WTC11 (cell line): Measurements from ENCODE around the gene NFATC2. TPM values are rescaled to one million over a fixed set of nuclear protein-coding genes. Genes with fewer than 3 reads are reported as not detected.

Source experiments
- ATAC-seq: fragments of 200-7000 bp; cut with Tn5 transposase; 2 replicates; pipeline ENCODE4 v1.10.0; 2021; ENCODE audit warnings: mild to moderate bottlenecking, moderate library complexity
- CTCF ChIA-PET: fragments of 300-600 bp; sonication (Branson Sonifier 250); formaldehyde crosslinking; loops from one replicate; lab custom pipeline; 2021; ENCODE audit warnings: antibody characterized with exemption; lab: Charles Lee
- POLR2A ChIA-PET: fragments of 350-600 bp; sonication (Branson Sonifier 250); formaldehyde crosslinking; loops from one replicate; lab custom pipeline; 2021; ENCODE audit warnings: antibody characterized with exemption; lab: Charles Lee
- DNase-seq: peaks from one replicate; pipeline ENCODE4 v3.0.0; 2021; ENCODE audit warnings: low spot score
- H3K27ac Mint-ChIP-seq: 2 replicates; pipeline ENCODE4 v1.8.0; 2021; ENCODE audit warnings: mixed read lengths
- H3K27me3 Mint-ChIP-seq: 2 replicates; pipeline ENCODE4 v1.8.0; 2021; ENCODE audit warnings: low read depth, mild to moderate bottlenecking, moderate library complexity, mixed read lengths
- H3K36me3 Mint-ChIP-seq: 2 replicates; pipeline ENCODE4 v1.8.0; 2021; ENCODE audit warnings: mixed read lengths
- H3K4me1 Mint-ChIP-seq: 2 replicates; pipeline ENCODE4 v1.8.0; 2022; ENCODE audit warnings: mixed read lengths
- H3K4me3 Mint-ChIP-seq: 2 replicates; pipeline ENCODE4 v1.8.0; 2021; ENCODE audit warnings: mild to moderate bottlenecking, moderate library complexity, mixed read lengths
- H3K9me3 Mint-ChIP-seq: 2 replicates; pipeline ENCODE4 v1.8.0; 2021; ENCODE audit warnings: mixed read lengths
- E2F4 ChIP-seq: sonication (generic); formaldehyde crosslinking; IDR thresholded peaks from 2 replicates; pipeline ENCODE4 v1.8.1; 2022; ENCODE audit warnings: low read depth, mild to moderate bottlenecking, moderate library complexity, missing genetic modification reagents, borderline replicate concordance
- FOXJ3 ChIP-seq: sonication (generic); formaldehyde crosslinking; IDR thresholded peaks from 2 replicates; pipeline ENCODE4 v1.9.0; 2021; ENCODE audit warnings: missing genetic modification reagents, mild to moderate bottlenecking, borderline replicate concordance
- JAZF1 ChIP-seq: fragments of 250-450 bp; sonication (Bioruptor Pico); IDR thresholded peaks from 2 replicates; pipeline ENCODE4 v1.9.0; 2021; ENCODE audit warnings: moderate library complexity, mild to moderate bottlenecking, inconsistent platforms
- MXD4 ChIP-seq: fragments of 250-450 bp; sonication (Bioruptor Pico); IDR thresholded peaks from 2 replicates; pipeline ENCODE4 v1.8.0; 2021; ENCODE audit warnings: mild to moderate bottlenecking, moderate library complexity, borderline replicate concordance
- PREB ChIP-seq: sonication (generic); formaldehyde crosslinking; IDR thresholded peaks from 2 replicates; pipeline ENCODE4 v1.8.1; 2022; ENCODE audit warnings: mild to moderate bottlenecking, missing genetic modification reagents, moderate library complexity, borderline replicate concordance
- PRRX2 ChIP-seq: fragments of 250-450 bp; sonication (Bioruptor Pico); IDR thresholded peaks from 2 replicates; pipeline ENCODE4 v1.8.0; 2021; ENCODE audit warnings: mild to moderate bottlenecking
- RORB ChIP-seq: fragments of 250-450 bp; sonication (Bioruptor Pico); IDR thresholded peaks from 2 replicates; pipeline ENCODE4 v1.9.0; 2021; ENCODE audit warnings: mild to moderate bottlenecking
- TCF7 ChIP-seq: sonication (generic); formaldehyde crosslinking; IDR thresholded peaks from 2 replicates; pipeline ENCODE4 v1.8.0; 2022; ENCODE audit warnings: mild to moderate bottlenecking, low read depth, missing genetic modification reagents, moderate library complexity
- TEAD4 ChIP-seq: sonication (generic); formaldehyde crosslinking; IDR thresholded peaks from 2 replicates; pipeline ENCODE4 v1.8.0; 2022; ENCODE audit warnings: mild to moderate bottlenecking, missing genetic modification reagents
- ZNF121 ChIP-seq: sonication (generic); formaldehyde crosslinking; IDR thresholded peaks from 2 replicates; pipeline ENCODE4 v1.8.0; 2023; ENCODE audit warnings: missing genetic modification reagents
- ZNF138 ChIP-seq: sonication (generic); formaldehyde crosslinking; conservative IDR thresholded peaks from 2 replicates; pipeline ENCODE4 v1.8.1; 2022; ENCODE audit warnings: mild to moderate bottlenecking, moderate library complexity, missing genetic modification reagents
- ZNF416 ChIP-seq: fragments of 250-450 bp; sonication (Bioruptor Pico); IDR thresholded peaks from 2 replicates; pipeline ENCODE4 v1.9.0; 2021; ENCODE audit warnings: mild to moderate bottlenecking, inconsistent platforms
- total RNA-seq: library from RNA; stranded (reverse); gene quantifications from 3 replicates; pipeline ENCODE4 v1.2.3, GENCODE V29; 2021
- TF ChIP-seq, protein P1 (sequence below): sonication (generic); formaldehyde crosslinking; IDR thresholded peaks from 2 replicates; pipeline ENCODE4 v1.8.1; 2023; ENCODE audit warnings: mild to moderate bottlenecking, missing genetic modification reagents, moderate library complexity
- TF ChIP-seq, protein P2 (sequence below): sonication (generic); formaldehyde crosslinking; IDR thresholded peaks from 2 replicates; pipeline ENCODE4 v1.8.1; 2022; ENCODE audit warnings: low read depth, missing genetic modification reagents, borderline replicate concordance
- TF ChIP-seq, protein P3 (sequence below): sonication (generic); formaldehyde crosslinking; IDR thresholded peaks from 2 replicates; pipeline ENCODE4 v1.8.0; 2023; ENCODE audit warnings: mild to moderate bottlenecking, missing genetic modification reagents
- TF ChIP-seq, protein P4 (sequence below): sonication (generic); formaldehyde crosslinking; conservative IDR thresholded peaks from 2 replicates; pipeline ENCODE4 v1.8.1; 2023; ENCODE audit warnings: mild to moderate bottlenecking, low read depth, missing genetic modification reagents, moderate library complexity

Gene NFATC2
- total RNA-seq, 1 experiment from 2014 or later: 1.7 TPM

DNA sequence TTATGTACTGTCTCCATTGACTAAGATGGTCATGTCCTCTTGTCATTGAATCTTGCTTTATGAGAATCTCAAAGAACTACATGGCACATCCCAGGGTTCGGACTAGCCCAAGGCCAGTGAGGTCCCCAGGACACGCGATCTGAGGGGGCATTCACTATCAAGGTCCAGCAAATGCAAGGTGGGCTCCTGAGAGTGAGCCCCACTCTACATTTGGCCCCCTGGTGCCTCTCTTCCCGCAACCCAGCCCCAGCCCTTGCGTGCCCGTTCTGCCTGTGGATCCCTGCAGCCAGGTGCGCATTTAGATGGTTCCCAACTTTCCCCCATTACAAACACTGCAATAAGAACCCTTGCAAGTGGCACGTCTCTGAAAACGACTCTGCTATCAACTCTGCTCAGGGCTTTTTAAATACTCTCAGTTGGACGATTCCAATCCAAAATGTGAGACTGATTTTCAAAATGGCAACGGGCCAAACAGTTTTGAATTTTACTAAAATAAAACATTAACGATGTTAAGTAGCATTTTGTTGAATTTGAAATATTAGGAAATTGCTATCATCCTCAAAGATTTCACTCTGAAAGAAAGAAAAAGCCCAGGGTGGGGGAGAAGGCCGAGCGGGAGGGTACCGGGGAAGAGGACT, 59.6 kb downstream of the NFATC2 start:
- ChIA-PET POLR2A (no interaction called here), CTCF (no interaction called here)
- TF ChIP-seq JAZF1 (no peak), E2F4 (CRISPR knock-in tag) (no peak), FOXJ3 (CRISPR knock-in tag) (no peak), ZNF416 (no peak), TCF7 (CRISPR knock-in tag) (no peak), ZNF138 (CRISPR knock-in tag) (no peak), ZNF121 (CRISPR knock-in tag) (no peak), PREB (no peak), RORB (CRISPR knock-in tag) (no peak), PRRX2 (CRISPR knock-in tag) (no peak)
- TF ChIP-seq, protein P1, sequence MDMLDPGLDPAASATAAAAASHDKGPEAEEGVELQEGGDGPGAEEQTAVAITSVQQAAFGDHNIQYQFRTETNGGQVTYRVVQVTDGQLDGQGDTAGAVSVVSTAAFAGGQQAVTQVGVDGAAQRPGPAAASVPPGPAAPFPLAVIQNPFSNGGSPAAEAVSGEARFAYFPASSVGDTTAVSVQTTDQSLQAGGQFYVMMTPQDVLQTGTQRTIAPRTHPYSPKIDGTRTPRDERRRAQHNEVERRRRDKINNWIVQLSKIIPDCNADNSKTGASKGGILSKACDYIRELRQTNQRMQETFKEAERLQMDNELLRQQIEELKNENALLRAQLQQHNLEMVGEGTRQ: no peak
- TF ChIP-seq, all 79 proteins: peak for 0
- Mint-ChIP-seq H3K27me3 (no peaks in the 10 kb centered on the region), H3K9me3 (no peaks in the 10 kb centered on the region), H3K27ac (no peak overlapping the region), H3K4me1 (peaks cover 7% of the 10 kb centered on the region), H3K36me3 (no peaks in the 10 kb centered on the region), H3K4me3 (no peak overlapping the region)
- DNase-seq (no peak), ATAC-seq (no peak)

DNA sequence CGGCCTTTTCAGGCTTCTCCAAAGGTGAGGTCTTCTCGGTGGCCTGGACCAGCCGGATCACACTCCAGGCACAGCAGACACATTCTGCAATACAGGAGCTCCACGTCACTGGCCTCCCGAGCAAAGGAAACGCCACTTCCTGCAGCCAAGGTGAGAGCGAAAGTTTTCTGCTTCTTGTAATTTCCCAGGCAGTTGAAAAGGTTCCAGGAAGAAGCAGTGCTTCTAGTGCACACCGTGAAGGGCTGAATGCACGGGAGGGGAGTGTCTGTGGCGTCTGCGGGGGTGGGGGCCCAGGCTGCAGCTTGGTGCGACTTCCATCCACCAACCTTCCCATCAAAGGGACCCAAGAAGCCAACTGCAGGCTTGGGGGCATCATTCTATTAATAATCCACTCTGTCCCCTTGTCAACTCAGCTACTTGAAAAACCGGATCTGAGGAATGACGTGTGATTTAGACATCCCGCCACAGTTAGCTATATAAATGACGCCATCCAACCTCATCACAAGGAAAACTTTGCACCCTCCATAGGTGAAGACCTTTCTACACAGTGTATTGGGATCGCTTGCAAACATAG, 61.1 kb downstream of the NFATC2 start:
- ATAC-seq: no peak
- no peak for DNase-seq
- Mint-ChIP-seq H3K27ac (no peak overlapping the region), H3K9me3 (peaks cover 5% of the 10 kb centered on the region), H3K4me1 (peaks cover 3% of the 10 kb centered on the region; the same call in 1 of the 2 replicates), H3K4me3 (no peak overlapping the region), H3K36me3 (no peaks in the 10 kb centered on the region; the same call in 1 of the 2 replicates), H3K27me3 (no peaks in the 10 kb centered on the region)
- ChIA-PET CTCF (interaction anchor here (0.6 kb wide), 1 partner anchor 113 kb away, joined by 3 read pairs; no protein-coding TSS in a partner anchor), POLR2A (no interaction called here)
- TF ChIP-seq, protein P2, sequence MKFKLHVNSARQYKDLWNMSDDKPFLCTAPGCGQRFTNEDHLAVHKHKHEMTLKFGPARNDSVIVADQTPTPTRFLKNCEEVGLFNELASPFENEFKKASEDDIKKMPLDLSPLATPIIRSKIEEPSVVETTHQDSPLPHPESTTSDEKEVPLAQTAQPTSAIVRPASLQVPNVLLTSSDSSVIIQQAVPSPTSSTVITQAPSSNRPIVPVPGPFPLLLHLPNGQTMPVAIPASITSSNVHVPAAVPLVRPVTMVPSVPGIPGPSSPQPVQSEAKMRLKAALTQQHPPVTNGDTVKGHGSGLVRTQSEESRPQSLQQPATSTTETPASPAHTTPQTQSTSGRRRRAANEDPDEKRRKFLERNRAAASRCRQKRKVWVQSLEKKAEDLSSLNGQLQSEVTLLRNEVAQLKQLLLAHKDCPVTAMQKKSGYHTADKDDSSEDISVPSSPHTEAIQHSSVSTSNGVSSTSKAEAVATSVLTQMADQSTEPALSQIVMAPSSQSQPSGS: no peak
- TF ChIP-seq ZNF121 (CRISPR knock-in tag) (no peak), JAZF1 (no peak)

GRCh38 chr20:51480507-51481270, 61.8 kb downstream of the NFATC2 start:
- ChIA-PET POLR2A (no interaction called here), CTCF (no interaction called here)
- H3K27ac Mint-ChIP-seq: no peak overlapping the region
- no peak for DNase-seq
- ATAC-seq: no peak
- H3K27me3 Mint-ChIP-seq: no peaks in the 10 kb centered on the region
- no peaks in the 10 kb centered on the region; the same call in 1 of the 2 replicates for H3K36me3 Mint-ChIP-seq
- H3K9me3 Mint-ChIP-seq: peaks cover 5% of the 10 kb centered on the region
- H3K4me1 Mint-ChIP-seq: peaks cover 3% of the 10 kb centered on the region; the same call in 1 of the 2 replicates
- no peak overlapping the region for H3K4me3 Mint-ChIP-seq
- TF ChIP-seq, protein P3, sequence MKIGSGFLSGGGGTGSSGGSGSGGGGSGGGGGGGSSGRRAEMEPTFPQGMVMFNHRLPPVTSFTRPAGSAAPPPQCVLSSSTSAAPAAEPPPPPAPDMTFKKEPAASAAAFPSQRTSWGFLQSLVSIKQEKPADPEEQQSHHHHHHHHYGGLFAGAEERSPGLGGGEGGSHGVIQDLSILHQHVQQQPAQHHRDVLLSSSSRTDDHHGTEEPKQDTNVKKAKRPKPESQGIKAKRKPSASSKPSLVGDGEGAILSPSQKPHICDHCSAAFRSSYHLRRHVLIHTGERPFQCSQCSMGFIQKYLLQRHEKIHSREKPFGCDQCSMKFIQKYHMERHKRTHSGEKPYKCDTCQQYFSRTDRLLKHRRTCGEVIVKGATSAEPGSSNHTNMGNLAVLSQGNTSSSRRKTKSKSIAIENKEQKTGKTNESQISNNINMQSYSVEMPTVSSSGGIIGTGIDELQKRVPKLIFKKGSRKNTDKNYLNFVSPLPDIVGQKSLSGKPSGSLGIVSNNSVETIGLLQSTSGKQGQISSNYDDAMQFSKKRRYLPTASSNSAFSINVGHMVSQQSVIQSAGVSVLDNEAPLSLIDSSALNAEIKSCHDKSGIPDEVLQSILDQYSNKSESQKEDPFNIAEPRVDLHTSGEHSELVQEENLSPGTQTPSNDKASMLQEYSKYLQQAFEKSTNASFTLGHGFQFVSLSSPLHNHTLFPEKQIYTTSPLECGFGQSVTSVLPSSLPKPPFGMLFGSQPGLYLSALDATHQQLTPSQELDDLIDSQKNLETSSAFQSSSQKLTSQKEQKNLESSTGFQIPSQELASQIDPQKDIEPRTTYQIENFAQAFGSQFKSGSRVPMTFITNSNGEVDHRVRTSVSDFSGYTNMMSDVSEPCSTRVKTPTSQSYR (CRISPR knock-in tag): no peak
- TF ChIP-seq, protein P1: no peak
- TF ChIP-seq PREB (no peak), TEAD4 (CRISPR knock-in tag) (no peak), MXD4 (CRISPR knock-in tag) (no peak)
- TF ChIP-seq, protein P4, sequence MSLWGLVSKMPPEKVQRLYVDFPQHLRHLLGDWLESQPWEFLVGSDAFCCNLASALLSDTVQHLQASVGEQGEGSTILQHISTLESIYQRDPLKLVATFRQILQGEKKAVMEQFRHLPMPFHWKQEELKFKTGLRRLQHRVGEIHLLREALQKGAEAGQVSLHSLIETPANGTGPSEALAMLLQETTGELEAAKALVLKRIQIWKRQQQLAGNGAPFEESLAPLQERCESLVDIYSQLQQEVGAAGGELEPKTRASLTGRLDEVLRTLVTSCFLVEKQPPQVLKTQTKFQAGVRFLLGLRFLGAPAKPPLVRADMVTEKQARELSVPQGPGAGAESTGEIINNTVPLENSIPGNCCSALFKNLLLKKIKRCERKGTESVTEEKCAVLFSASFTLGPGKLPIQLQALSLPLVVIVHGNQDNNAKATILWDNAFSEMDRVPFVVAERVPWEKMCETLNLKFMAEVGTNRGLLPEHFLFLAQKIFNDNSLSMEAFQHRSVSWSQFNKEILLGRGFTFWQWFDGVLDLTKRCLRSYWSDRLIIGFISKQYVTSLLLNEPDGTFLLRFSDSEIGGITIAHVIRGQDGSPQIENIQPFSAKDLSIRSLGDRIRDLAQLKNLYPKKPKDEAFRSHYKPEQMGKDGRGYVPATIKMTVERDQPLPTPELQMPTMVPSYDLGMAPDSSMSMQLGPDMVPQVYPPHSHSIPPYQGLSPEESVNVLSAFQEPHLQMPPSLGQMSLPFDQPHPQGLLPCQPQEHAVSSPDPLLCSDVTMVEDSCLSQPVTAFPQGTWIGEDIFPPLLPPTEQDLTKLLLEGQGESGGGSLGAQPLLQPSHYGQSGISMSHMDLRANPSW (CRISPR knock-in tag): no peak
